ENCODE data around the gene INTS2. TPM values are rescaled to one million over a fixed set of nuclear protein-coding genes. Genes with fewer than 3 reads are reported as not detected.

INTS2 gene
- total RNA-seq, 1 donor from 2014 or later = 13.3 TPM

DNA sequence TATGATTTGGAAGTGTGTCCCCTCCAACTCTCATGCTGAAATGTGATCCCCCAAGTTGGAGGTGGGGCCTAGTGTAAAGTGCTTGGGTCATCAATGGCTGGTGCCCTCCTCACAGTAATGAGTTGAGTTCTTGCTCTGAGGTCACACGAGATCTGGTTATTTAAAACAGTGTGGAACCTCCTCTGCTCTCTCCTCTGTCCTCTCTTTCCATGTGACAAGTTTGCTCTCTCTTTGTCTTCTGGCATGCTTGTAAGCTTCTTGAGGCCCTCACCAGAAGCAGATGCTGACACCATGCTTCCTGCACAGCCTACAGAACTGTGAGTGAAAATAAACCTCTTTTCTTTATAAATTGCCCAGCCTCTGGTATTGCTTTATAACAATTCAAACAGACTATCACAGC, 84.3 kb downstream of the INTS2 start:
- H3K27me3 ChIP-seq (ENCODE audit: control insufficient read depth, insufficient read depth, low read length) = no peaks in the 10 kb centered on the region
- TF ChIP-seq, protein P1, sequence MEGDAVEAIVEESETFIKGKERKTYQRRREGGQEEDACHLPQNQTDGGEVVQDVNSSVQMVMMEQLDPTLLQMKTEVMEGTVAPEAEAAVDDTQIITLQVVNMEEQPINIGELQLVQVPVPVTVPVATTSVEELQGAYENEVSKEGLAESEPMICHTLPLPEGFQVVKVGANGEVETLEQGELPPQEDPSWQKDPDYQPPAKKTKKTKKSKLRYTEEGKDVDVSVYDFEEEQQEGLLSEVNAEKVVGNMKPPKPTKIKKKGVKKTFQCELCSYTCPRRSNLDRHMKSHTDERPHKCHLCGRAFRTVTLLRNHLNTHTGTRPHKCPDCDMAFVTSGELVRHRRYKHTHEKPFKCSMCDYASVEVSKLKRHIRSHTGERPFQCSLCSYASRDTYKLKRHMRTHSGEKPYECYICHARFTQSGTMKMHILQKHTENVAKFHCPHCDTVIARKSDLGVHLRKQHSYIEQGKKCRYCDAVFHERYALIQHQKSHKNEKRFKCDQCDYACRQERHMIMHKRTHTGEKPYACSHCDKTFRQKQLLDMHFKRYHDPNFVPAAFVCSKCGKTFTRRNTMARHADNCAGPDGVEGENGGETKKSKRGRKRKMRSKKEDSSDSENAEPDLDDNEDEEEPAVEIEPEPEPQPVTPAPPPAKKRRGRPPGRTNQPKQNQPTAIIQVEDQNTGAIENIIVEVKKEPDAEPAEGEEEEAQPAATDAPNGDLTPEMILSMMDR (IDR thresholded peaks at IDR 0.05; ENCODE audit: insufficient read depth, low read length, poor library complexity, severe bottlenecking) = no peak
- no peaks in the 10 kb centered on the region for H3K36me3 ChIP-seq (ENCODE audit: control insufficient read depth, insufficient read depth, low read length)
- H3K4me3 ChIP-seq (ENCODE audit: low read depth, low read length) = no peak overlapping the region
- no peak for DNase-seq (ENCODE audit: low read depth)

DNA sequence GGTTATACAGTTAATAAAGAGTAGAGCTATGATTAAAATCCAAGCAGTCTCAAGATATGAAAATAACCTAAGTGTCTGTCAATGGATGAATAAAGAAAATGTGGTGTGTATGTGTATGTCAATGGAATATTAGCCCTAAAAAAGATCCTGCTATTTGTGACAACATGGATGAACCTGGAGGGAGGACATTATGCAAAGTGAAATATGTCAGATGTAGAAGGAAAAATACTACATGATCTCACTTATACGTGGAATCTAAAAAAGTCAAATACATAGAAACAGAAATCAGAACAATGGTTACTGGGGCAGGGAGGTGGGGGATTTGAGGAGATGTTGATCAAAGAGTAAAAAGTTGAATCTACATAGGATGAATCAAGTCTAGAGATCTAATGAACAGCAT, 84.9 kb downstream of the INTS2 start:
- Histone ChIP-seq H3K4me3 (ENCODE audit: low read depth, low read length) (no peak overlapping the region), H3K27me3 (ENCODE audit: control insufficient read depth, insufficient read depth, low read length) (no peaks in the 10 kb centered on the region), H3K36me3 (ENCODE audit: control insufficient read depth, insufficient read depth, low read length) (no peaks in the 10 kb centered on the region)
- TF ChIP-seq, protein P1 (IDR thresholded peaks at IDR 0.05; ENCODE audit: insufficient read depth, low read length, poor library complexity, severe bottlenecking) = no peak
- DNase-seq (ENCODE audit: low read depth) = no peak

DNA sequence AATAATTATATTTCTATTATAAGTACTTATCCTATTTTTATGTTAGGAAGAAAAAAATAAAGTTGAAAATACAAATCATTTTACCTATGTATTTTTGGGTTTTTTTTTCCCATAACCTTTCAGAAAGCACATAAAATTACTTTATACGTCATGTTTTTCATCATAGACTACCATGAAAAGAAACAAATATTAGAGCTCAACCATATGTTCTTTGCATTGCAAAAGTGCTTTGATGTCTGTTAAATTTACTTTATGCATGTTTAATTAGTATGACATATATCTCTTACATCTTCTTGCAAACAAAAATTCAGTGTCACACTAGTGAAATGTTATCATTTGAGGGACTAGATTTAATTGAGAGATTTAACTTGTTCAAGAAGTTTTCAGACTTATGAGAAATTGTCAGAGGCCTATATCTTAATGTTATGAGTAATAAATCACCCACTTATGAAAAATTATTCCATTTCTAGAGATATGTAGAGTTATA, 88.4 kb downstream of the INTS2 start:
- H3K36me3 ChIP-seq (ENCODE audit: control insufficient read depth, insufficient read depth, low read length) = no peaks in the 10 kb centered on the region
- TF ChIP-seq, protein P1 (IDR thresholded peaks at IDR 0.05; ENCODE audit: insufficient read depth, low read length, poor library complexity, severe bottlenecking) = no peak
- DNase-seq (ENCODE audit: low read depth) = no peak
- H3K27me3 ChIP-seq (ENCODE audit: control insufficient read depth, insufficient read depth, low read length) = no peaks in the 10 kb centered on the region
- no peak overlapping the region for H3K4me3 ChIP-seq (ENCODE audit: low read depth, low read length)

DNA sequence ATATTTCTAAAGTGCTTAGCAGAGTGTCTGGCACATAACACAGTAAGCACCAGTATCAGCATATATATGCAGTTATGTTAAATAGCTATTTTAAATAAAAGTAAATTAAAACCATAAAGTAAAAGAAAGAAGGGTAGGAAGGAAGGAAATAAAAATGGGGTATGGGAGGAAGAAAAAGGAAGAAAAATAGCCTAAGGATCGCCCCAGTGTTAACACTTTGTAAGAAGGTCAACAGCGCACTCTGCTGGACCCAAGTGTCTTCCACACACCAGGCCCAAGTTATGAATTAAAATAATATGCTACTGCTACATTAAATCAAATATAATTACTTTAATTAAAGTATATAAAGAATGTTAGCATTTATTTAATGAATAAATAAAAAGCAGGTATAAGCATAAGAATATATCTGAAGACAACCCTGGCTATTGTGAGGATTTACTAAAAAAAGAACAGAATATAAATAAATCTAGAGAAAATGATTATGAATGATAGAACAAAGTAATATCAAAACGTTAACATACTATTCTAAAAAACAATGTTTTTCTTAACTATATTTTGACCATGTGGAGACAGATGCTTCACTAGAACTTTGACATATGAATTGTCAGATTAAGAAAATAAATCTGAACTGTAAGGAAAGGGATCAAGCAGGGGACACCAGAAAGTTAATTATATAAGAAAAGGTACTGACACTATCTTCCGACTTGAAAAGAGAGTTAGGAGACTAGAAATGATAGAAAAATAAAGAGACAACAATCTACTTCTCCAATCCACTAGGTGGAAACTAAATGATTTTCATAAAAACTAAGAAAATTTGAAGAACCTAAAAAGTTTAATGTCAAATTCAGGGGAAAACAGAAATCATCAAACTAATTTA, 90.4 kb downstream of the INTS2 start:
- peak; percentile 23 for DNase-seq (ENCODE audit: low read depth)
- H3K27me3 ChIP-seq (ENCODE audit: control insufficient read depth, insufficient read depth, low read length) = no peaks in the 10 kb centered on the region

DNA sequence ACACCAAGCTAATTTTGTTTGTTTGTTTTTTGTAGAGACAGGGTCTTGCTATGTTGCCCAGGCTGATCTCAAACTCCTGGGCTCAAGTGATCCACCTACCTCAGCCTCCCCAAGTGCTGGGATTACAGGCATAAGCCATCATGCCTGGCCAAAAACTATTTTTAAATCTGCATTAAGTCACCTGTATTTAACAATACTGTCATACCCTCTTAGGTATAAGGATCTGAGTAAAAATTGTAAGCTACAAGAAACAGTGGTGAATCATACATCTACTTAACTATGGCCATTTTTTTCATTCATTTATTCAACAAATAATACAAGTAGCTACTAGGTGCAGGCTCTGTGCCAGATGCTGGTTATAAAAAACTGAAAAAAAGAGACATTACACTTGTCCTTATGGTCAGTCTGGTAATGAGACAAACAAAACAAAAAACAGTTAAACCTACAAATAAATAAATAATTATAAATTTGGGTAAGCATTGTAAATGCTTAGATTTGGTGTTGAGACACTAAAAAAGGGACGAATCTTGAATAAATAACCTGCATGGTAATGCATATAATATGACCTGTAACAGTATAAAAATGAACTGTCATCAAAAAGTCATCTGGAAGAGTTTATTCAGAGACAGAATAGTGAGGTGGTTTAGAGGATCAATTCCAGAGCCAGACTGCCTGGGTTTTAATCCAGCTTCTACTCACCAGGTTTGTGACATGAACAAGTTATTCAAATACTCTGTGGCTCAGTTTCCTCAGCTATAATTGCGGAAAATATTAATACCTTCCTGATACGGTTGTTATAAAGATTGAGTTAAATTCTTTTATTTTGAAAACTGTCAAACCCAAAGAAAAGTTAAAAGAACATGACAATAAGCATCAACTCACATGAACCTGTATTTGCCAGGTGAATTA, 91.3 kb downstream of the INTS2 start:
- H3K4me3 ChIP-seq (ENCODE audit: low read depth, low read length) = no peak overlapping the region
- no peaks in the 10 kb centered on the region for H3K27me3 ChIP-seq (ENCODE audit: control insufficient read depth, insufficient read depth, low read length)
- TF ChIP-seq, protein P1 (IDR thresholded peaks at IDR 0.05; ENCODE audit: insufficient read depth, low read length, poor library complexity, severe bottlenecking) = no peak
- no peaks in the 10 kb centered on the region for H3K36me3 ChIP-seq (ENCODE audit: control insufficient read depth, insufficient read depth, low read length)
- DNase-seq (ENCODE audit: low read depth) = no peak

More for the DNA sequence above, 90.4 kb downstream of the INTS2 start:
- Histone ChIP-seq H3K4me3 (ENCODE audit: low read depth, low read length) (no peak overlapping the region), H3K36me3 (ENCODE audit: control insufficient read depth, insufficient read depth, low read length) (no peaks in the 10 kb centered on the region)
- TF ChIP-seq, protein P1 (IDR thresholded peaks at IDR 0.05; ENCODE audit: insufficient read depth, low read length, poor library complexity, severe bottlenecking) = peak; percentile 83
